Astrocyte (in vitro differentiated cells and primary cell): ENCODE data around the gene MCM8. TPM values are rescaled to one million over a fixed set of nuclear protein-coding genes. Genes with fewer than 3 reads are reported as not detected.
"Not testable (repeated sequence)": the region's sequence is repeated elsewhere in the genome, so short reads cannot be mapped to it uniquely, and the experiment has no call there.

ENCODE experiments used
- DNase-seq: peaks from one replicate; pipeline ENCODE4 v3.0.0-alpha.2; 2010; ENCODE audit warnings: low read depth
- FAIRE-seq: peaks from 2 replicates; lab custom pipeline; 2011; peaks lifted over from hg19 to GRCh38; lab: Jason Lieb, UNC
- H2AFZ ChIP-seq: 2 replicates; pipeline ENCODE4 v1.6.0; 2012; ENCODE audit warnings: low read depth, low read length, inconsistent platforms
- H3K27ac ChIP-seq: 2 replicates; pipeline ENCODE4 v1.5.1; 2011; ENCODE audit warnings: low read depth, low read length, inconsistent platforms
- H3K27me3 ChIP-seq: 2 replicates; pipeline ENCODE4 v1.6.0; 2011; ENCODE audit warnings: low read length, inconsistent platforms; ENCODE audit not compliant: insufficient read depth
- H3K36me3 ChIP-seq: 2 replicates; pipeline ENCODE4 v1.5.1; 2011; ENCODE audit warnings: low read length, inconsistent platforms; ENCODE audit not compliant: insufficient read depth
- H3K4me1 ChIP-seq: 2 replicates; pipeline ENCODE4 v1.5.1; 2011; ENCODE audit warnings: low read length, inconsistent platforms; ENCODE audit not compliant: insufficient read depth
- H3K4me2 ChIP-seq: 2 replicates; pipeline ENCODE4 v1.6.0; 2012; ENCODE audit warnings: low read length, inconsistent platforms
- H3K4me3 ChIP-seq: 2 replicates; pipeline ENCODE4 v1.5.1; 2011; ENCODE audit warnings: low read depth, mild to moderate bottlenecking, low read length, inconsistent platforms; ENCODE audit not compliant: insufficient read depth
- H3K79me2 ChIP-seq: 2 replicates; pipeline ENCODE4 v1.6.0; 2012; ENCODE audit warnings: mild to moderate bottlenecking, low read length, inconsistent platforms; ENCODE audit not compliant: insufficient read depth
- H3K9ac ChIP-seq: 2 replicates; pipeline ENCODE4 v1.6.0; 2012; ENCODE audit warnings: mild to moderate bottlenecking, low read length, inconsistent platforms
- H3K9me3 ChIP-seq: 2 replicates; pipeline ENCODE4 v1.5.1; 2012; ENCODE audit warnings: low read depth, mild to moderate bottlenecking, low read length, inconsistent platforms; ENCODE audit not compliant: insufficient read depth
- H4K20me1 ChIP-seq: 2 replicates; pipeline ENCODE4 v1.6.0; 2012; ENCODE audit warnings: low read length, inconsistent platforms; ENCODE audit not compliant: insufficient read depth
- H3K27ac Mint-ChIP-seq: one replicate; pipeline ENCODE4 v1.8.0; 2021; ENCODE audit warnings: mild to moderate bottlenecking, mixed read lengths; ENCODE audit not compliant: unreplicated experiment
- H3K27me3 Mint-ChIP-seq: one replicate; pipeline ENCODE4 v1.8.0; 2021; ENCODE audit warnings: low read depth, mixed read lengths; ENCODE audit not compliant: unreplicated experiment
- H3K36me3 Mint-ChIP-seq: one replicate; pipeline ENCODE4 v1.8.0; 2021; ENCODE audit warnings: low read depth, mixed read lengths; ENCODE audit not compliant: unreplicated experiment
- H3K4me1 Mint-ChIP-seq: one replicate; pipeline ENCODE4 v1.8.0; 2021; ENCODE audit warnings: low read depth, mixed read lengths; ENCODE audit not compliant: unreplicated experiment
- H3K4me3 Mint-ChIP-seq: one replicate; pipeline ENCODE4 v1.8.0; 2021; ENCODE audit warnings: mild to moderate bottlenecking, moderate library complexity, mixed read lengths; ENCODE audit not compliant: unreplicated experiment
- H3K9me3 Mint-ChIP-seq: one replicate; pipeline ENCODE4 v1.8.0; 2021; ENCODE audit warnings: mild to moderate bottlenecking, mixed read lengths; ENCODE audit not compliant: unreplicated experiment
- EZH2 ChIP-seq: IDR thresholded peaks from 2 replicates; pipeline ENCODE4 v1.6.1; 2012; ENCODE audit warnings: mild to moderate bottlenecking, low read length, inconsistent platforms; ENCODE audit not compliant: insufficient read depth
- total RNA-seq: library from RNA; stranded (reverse); gene quantifications from 2 replicates; pipeline ENCODE4 v1.2.1, GENCODE V29; 2021
- TF ChIP-seq, protein P1 (sequence below): IDR thresholded peaks from 2 replicates; pipeline ENCODE4 v1.5.1; 2011; ENCODE audit warnings: low read depth, mild to moderate bottlenecking, inconsistent platforms, low read length, moderate library complexity; ENCODE audit not compliant: insufficient read depth

Gene MCM8
- total RNA-seq, 1 donor from 2014 or later: 5.7 TPM

DNA sequence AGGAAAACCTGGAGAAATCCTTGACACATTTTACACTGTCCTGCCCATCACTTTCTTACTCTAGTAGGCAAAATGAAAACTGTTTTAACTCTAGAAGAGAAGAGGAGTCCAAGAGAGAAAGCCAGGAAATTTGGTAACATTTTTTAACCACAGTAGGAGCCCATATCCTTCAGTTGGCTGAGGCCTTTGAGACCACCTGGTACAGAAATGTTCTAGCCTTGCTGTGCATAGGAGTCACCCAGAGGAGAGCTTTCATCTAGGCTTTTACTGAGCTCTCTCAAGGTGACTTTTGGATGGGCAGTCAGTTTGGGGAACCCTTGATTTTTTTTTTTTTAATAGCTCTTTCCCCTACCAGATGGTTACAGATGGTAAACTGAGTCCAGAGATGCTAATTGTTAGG is 78.4 kb downstream of the MCM8 start:
- H3K79me2 ChIP-seq: peaks cover 30% of the 10 kb centered on the region
- no peak overlapping the region for H3K9ac ChIP-seq
- H3K4me3 Mint-ChIP-seq: no peak overlapping the region
- TF ChIP-seq, protein P1, sequence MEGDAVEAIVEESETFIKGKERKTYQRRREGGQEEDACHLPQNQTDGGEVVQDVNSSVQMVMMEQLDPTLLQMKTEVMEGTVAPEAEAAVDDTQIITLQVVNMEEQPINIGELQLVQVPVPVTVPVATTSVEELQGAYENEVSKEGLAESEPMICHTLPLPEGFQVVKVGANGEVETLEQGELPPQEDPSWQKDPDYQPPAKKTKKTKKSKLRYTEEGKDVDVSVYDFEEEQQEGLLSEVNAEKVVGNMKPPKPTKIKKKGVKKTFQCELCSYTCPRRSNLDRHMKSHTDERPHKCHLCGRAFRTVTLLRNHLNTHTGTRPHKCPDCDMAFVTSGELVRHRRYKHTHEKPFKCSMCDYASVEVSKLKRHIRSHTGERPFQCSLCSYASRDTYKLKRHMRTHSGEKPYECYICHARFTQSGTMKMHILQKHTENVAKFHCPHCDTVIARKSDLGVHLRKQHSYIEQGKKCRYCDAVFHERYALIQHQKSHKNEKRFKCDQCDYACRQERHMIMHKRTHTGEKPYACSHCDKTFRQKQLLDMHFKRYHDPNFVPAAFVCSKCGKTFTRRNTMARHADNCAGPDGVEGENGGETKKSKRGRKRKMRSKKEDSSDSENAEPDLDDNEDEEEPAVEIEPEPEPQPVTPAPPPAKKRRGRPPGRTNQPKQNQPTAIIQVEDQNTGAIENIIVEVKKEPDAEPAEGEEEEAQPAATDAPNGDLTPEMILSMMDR: no peak
- no peak overlapping the region for H3K27ac Mint-ChIP-seq
- no peak overlapping the region for H3K4me2 ChIP-seq
- H3K27me3 Mint-ChIP-seq: no peaks in the 10 kb centered on the region
- no peaks in the 10 kb centered on the region for H3K27me3 ChIP-seq
- H3K9me3 Mint-ChIP-seq: peaks cover 12% of the 10 kb centered on the region
- DNase-seq (no peak), FAIRE-seq (no peak)
- no peak overlapping the region for H2AFZ ChIP-seq
- peaks cover 21% of the 10 kb centered on the region for H3K36me3 ChIP-seq
- no peak overlapping the region for H3K4me3 ChIP-seq
- H3K9me3 ChIP-seq: peaks cover 2% of the 10 kb centered on the region
- H3K4me1 ChIP-seq: no peaks in the 10 kb centered on the region
- H3K4me1 Mint-ChIP-seq: peaks cover 6% of the 10 kb centered on the region
- H4K20me1 ChIP-seq: peaks cover 62% of the 10 kb centered on the region
- H3K27ac ChIP-seq: no peak overlapping the region
- H3K36me3 Mint-ChIP-seq: peaks cover 24% of the 10 kb centered on the region

DNA sequence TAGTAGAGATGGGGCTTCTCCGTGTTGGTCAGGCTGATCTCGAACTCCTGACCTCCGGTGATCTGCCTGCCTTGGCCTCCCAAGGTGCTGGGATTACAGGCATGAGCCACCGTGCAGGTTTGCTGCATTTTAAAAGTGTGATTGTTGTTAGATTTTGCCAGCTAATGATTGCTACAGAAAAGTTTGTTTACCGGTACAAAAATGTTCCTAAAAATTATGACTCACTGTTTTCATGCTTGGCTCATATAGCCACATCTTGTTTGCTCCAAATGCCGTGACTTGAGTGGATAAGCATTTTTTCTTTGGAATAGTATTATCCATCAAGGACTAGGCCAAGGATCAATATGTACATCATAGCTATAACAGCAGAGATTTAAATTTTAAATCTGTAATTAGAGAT is 79.1 kb downstream of the MCM8 start:
- Histone ChIP-seq H3K9ac (no peak overlapping the region), H3K27me3 (no peaks in the 10 kb centered on the region), H4K20me1 (peaks cover 69% of the 10 kb centered on the region), H3K9me3 (peaks cover 2% of the 10 kb centered on the region), H3K36me3 (peaks cover 16% of the 10 kb centered on the region), H2AFZ (no peak overlapping the region), H3K79me2 (peaks cover 30% of the 10 kb centered on the region), H3K27ac (no peak overlapping the region), H3K4me2 (no peak overlapping the region), H3K4me3 (no peak overlapping the region), H3K4me1 (no peaks in the 10 kb centered on the region)
- Mint-ChIP-seq H3K4me1 (peaks cover 13% of the 10 kb centered on the region), H3K36me3 (peaks cover 19% of the 10 kb centered on the region), H3K27ac (no peak overlapping the region), H3K9me3 (peaks cover 12% of the 10 kb centered on the region), H3K4me3 (no peak overlapping the region), H3K27me3 (no peaks in the 10 kb centered on the region)
- DNase-seq (no peak), FAIRE-seq (no peak)
- TF ChIP-seq, protein P1: no peak
- TF ChIP-seq EZH2: no peak

DNA sequence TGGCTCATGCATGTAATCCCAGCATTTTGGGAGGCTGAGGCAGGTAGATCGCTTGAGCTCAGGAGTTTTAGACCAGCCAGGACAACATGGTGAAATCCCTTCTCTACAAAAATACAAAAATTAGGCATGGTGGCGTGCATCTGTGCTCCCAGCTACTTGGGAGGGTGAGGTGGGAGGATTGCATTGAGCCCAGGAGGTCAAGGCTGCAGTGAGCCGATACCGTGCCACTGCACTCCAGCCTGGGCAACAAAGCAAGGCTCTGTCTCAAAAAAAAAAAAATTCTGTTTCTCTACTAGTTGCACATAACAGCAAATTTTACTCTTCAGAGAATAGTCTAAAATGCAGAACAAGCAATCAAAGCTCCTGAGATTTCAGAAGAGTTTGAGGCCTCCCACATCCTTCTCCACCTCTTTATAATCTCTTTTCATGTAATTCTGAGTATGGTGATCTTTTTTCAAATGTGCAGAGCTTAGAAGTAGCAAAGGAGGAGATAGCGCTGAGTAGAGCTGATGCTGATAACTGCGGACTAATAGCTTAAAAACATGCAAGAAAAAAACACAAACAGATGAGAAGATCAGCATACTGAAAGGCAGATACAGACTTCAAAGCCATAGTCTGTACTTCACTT is 80.1 kb downstream of the MCM8 start:
- TF ChIP-seq EZH2: no peak
- TF ChIP-seq, protein P1: no peak
- H3K36me3 Mint-ChIP-seq: peaks cover 10% of the 10 kb centered on the region
- H2AFZ ChIP-seq: no peak overlapping the region
- no peak overlapping the region for H3K4me3 Mint-ChIP-seq
- peaks cover 15% of the 10 kb centered on the region for H3K4me1 Mint-ChIP-seq
- peaks cover 21% of the 10 kb centered on the region for H3K79me2 ChIP-seq
- no peaks in the 10 kb centered on the region for H3K4me1 ChIP-seq
- H3K4me3 ChIP-seq: no peak overlapping the region
- H4K20me1 ChIP-seq: peaks cover 64% of the 10 kb centered on the region
- no peak overlapping the region for H3K27ac ChIP-seq
- DNase-seq (no peak), FAIRE-seq (no peak)
- peaks cover 10% of the 10 kb centered on the region for H3K36me3 ChIP-seq
- H3K27me3 Mint-ChIP-seq: no peaks in the 10 kb centered on the region
- H3K9me3 Mint-ChIP-seq: peaks cover 5% of the 10 kb centered on the region
- no peak overlapping the region for H3K9ac ChIP-seq
- no peak overlapping the region for H3K27ac Mint-ChIP-seq
- no peaks in the 10 kb centered on the region for H3K27me3 ChIP-seq
- H3K9me3 ChIP-seq: no peaks in the 10 kb centered on the region
- H3K4me2 ChIP-seq: no peak overlapping the region

DNA sequence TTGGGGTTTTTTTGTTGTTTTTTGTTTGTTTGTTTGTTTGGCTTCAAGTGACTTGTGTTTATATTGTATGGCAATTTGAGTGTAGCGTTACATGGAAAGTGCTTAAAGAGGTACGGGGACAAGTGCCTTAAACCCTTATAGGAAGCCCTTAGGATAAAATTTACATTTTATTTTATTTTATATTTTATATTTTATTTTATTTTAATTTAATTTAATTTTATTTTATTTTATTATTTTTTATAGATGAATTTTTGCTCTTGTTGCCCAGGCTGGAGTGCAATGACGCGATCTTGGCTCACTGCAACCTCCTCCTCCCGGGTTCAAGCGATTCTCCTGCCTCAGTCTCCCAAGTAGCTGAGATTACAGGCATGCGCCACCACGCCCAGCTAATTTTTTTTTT is 82.5 kb downstream of the MCM8 start:
- not testable (repeated sequence) for H2AFZ ChIP-seq, H3K4me1 ChIP-seq, FAIRE-seq, H3K27me3 Mint-ChIP-seq, H3K4me3 Mint-ChIP-seq, H3K9ac ChIP-seq, H3K4me2 ChIP-seq, H3K27ac ChIP-seq, H3K27ac Mint-ChIP-seq, H3K27me3 ChIP-seq, H3K9me3 Mint-ChIP-seq, H3K36me3 Mint-ChIP-seq, H3K9me3 ChIP-seq, H3K4me3 ChIP-seq, DNase-seq
- Histone ChIP-seq H4K20me1 (peaks cover 49% of the 10 kb centered on the region), H3K79me2 (peaks cover 14% of the 10 kb centered on the region), H3K36me3 (peaks cover 26% of the 10 kb centered on the region)
- H3K4me1 Mint-ChIP-seq: peaks cover 12% of the 10 kb centered on the region
